IMR-90 (cell line): ENCODE measurements around the gene PSMG3.

ENCODE experiments used
- CEBPB ChIP-seq: IDR thresholded peaks from 2 replicates; pipeline ENCODE4 v1.6.1; 2012; ENCODE audit warnings: low read depth, low read length, improper control_type of control experiment
- MAZ ChIP-seq: IDR thresholded peaks from 2 replicates; pipeline ENCODE4 v1.6.1; 2012; ENCODE audit warnings: low read depth, mild to moderate bottlenecking, low read length, improper control_type of control experiment, moderate library complexity, borderline replicate concordance
- MXI1 ChIP-seq: IDR thresholded peaks from 2 replicates; pipeline ENCODE4 v1.6.1; 2012; ENCODE audit warnings: low read depth, mild to moderate bottlenecking, low read length, moderate library complexity, borderline replicate concordance
- POLR2A ChIP-seq: IDR thresholded peaks from 2 replicates; pipeline ENCODE4 v1.6.1; 2012; ENCODE audit warnings: mild to moderate bottlenecking, low read depth, low read length
- SMC3 ChIP-seq: fragments of 150-350 bp; IDR thresholded peaks from 2 replicates; pipeline ENCODE4 v1.6.1; 2016; ENCODE audit warnings: low read depth, mild to moderate bottlenecking, antibody characterized with exemption, low read length, moderate library complexity
- TF ChIP-seq, protein P1 (sequence below): conservative IDR thresholded peaks from 2 replicates; pipeline ENCODE4 v1.5.1; 2012; ENCODE audit warnings: mild to moderate bottlenecking, low read depth, low read length, improper control_type of control experiment

GRCh38 chr7:1558181-1558811 lies 11.5 kb downstream of the PSMG3 start:
- TF ChIP-seq, protein P1, sequence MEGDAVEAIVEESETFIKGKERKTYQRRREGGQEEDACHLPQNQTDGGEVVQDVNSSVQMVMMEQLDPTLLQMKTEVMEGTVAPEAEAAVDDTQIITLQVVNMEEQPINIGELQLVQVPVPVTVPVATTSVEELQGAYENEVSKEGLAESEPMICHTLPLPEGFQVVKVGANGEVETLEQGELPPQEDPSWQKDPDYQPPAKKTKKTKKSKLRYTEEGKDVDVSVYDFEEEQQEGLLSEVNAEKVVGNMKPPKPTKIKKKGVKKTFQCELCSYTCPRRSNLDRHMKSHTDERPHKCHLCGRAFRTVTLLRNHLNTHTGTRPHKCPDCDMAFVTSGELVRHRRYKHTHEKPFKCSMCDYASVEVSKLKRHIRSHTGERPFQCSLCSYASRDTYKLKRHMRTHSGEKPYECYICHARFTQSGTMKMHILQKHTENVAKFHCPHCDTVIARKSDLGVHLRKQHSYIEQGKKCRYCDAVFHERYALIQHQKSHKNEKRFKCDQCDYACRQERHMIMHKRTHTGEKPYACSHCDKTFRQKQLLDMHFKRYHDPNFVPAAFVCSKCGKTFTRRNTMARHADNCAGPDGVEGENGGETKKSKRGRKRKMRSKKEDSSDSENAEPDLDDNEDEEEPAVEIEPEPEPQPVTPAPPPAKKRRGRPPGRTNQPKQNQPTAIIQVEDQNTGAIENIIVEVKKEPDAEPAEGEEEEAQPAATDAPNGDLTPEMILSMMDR: no peak
- no peak for TF ChIP-seq CEBPB
- no peak for TF ChIP-seq POLR2A
- no peak for TF ChIP-seq MAZ
- no peak for TF ChIP-seq MXI1
- no peak for TF ChIP-seq SMC3
